K562 (cell line): ENCODE results near the gene C1RL. TPM values are rescaled to one million over a fixed set of nuclear protein-coding genes. Genes with fewer than 3 reads are reported as not detected.

ENCODE experiments used
- CTCF ChIP-seq, 3 experiments: IDR thresholded peaks in 2 of 3; conservative IDR thresholded peaks in 1 of 3; 2 replicates each; pipeline ENCODE4 v1.5.1; 2011 to 2012; ENCODE audit warnings: low read length in 3 of 3, mild to moderate bottlenecking in 3 of 3, control low read depth in 2 of 3, improper control_type of control experiment in 1 of 3, inconsistent platforms in 1 of 3, low read depth in 1 of 3, mixed read lengths in 1 of 3, moderate library complexity in 1 of 3; ENCODE audit not compliant: insufficient read depth in 2 of 3
- EGR1 ChIP-seq: fragments of 450-650 bp; conservative IDR thresholded peaks from 2 replicates; pipeline ENCODE4 v1.6.1; 2017; ENCODE audit warnings: mild to moderate bottlenecking
- FOXM1 ChIP-seq, 2 experiments: fragments of 450-650 bp in 1 of 2; sonication (generic) in 1 of 2; formaldehyde crosslinking in 1 of 2; IDR thresholded peaks; 2 replicates each; pipeline versions ENCODE4 v1.6.1 to v1.9.0; 2017 to 2022; ENCODE audit warnings: low read depth in 2 of 2, mild to moderate bottlenecking in 2 of 2, missing genetic modification reagents in 1 of 2, moderate library complexity in 1 of 2
- KLF1 ChIP-seq: fragments of 450-650 bp; IDR thresholded peaks from 2 replicates; pipeline ENCODE4 v1.6.1; 2016; ENCODE audit warnings: missing genetic modification characterization, missing compliant biosample characterization
- MITF ChIP-seq: IDR thresholded peaks from 2 replicates; pipeline ENCODE4 v1.6.1; 2014; ENCODE audit warnings: antibody characterized with exemption
- NONO ChIP-seq, 2 experiments: fragments of 200-400 bp in 1 of 2; fragments of 450-650 bp in 1 of 2; formaldehyde crosslinking in 1 of 2; IDR thresholded peaks; 2 replicates each; pipeline ENCODE4 v1.6.1; 2017; ENCODE audit warnings: low read depth in 2 of 2, mild to moderate bottlenecking in 2 of 2, moderate library complexity in 2 of 2, low read length in 1 of 2
- PCBP2 ChIP-seq: fragments of 200-400 bp; formaldehyde crosslinking; IDR thresholded peaks from 2 replicates; pipeline ENCODE4 v1.6.1; 2018; ENCODE audit warnings: low read length, low read depth, mild to moderate bottlenecking, moderate library complexity; ENCODE audit not compliant: poor library complexity, severe bottlenecking
- SAFB2 ChIP-seq: fragments of 200-400 bp; formaldehyde crosslinking; IDR thresholded peaks from 2 replicates; pipeline ENCODE4 v1.6.1; 2018; ENCODE audit warnings: borderline replicate concordance, low read length, low read depth, moderate library complexity; ENCODE audit not compliant: severe bottlenecking
- TEAD2 ChIP-seq: fragments of 450-650 bp; IDR thresholded peaks from 2 replicates; pipeline ENCODE4 v1.6.1; 2016; ENCODE audit warnings: missing genetic modification characterization, control low read depth, missing compliant biosample characterization
- ZNF436 ChIP-seq: fragments of 250-450, 450-650 bp; sonication (Bioruptor Pico); formaldehyde crosslinking; IDR thresholded peaks from 2 replicates; pipeline ENCODE4 v1.7.0; 2020; ENCODE audit warnings: mild to moderate bottlenecking
- ZNF696 ChIP-seq: fragments of 250-450 bp; sonication (Bioruptor Pico); conservative IDR thresholded peaks from 2 replicates; pipeline ENCODE4 v1.4.0; 2020; ENCODE audit warnings: mild to moderate bottlenecking, moderate library complexity
- polyA plus RNA-seq, 8 experiments: library from polyadenylated mRNA; depleted of rRNA in 4 of 8; stranded (reverse) in 5 of 8; unstranded in 3 of 8; fragments of >200 nt; fragmentation: Nextera tagmentation in 2 of 8; fragmentation: Illumina TruSeq in 1 of 8; extraction: Ambion mirVana in 2 of 8; extraction: Trizol in 1 of 8; gene quantifications; 2 replicates each; pipeline versions ENCODE4 v1.2.1 to v1.2.3, GENCODE V29; 2011 to 2014; ENCODE audit warnings: inconsistent platforms in 1 of 8, missing spikeins in 1 of 8
- total RNA-seq, 7 experiments: library from RNA; depleted of rRNA in 6 of 7; stranded (reverse); fragments of >200 nt in 6 of 7; fragmentation: Illumina TruSeq in 2 of 7; extraction: Trizol in 2 of 7; gene quantifications; 2 replicates each; pipeline versions ENCODE4 v1.2.1 to v1.2.3, GENCODE V29; 2011 to 2021; ENCODE audit warnings: low replicate concordance in 1 of 7
- TF ChIP-seq, protein P1 (sequence below): sonication (generic); formaldehyde crosslinking; IDR thresholded peaks from 2 replicates; pipeline ENCODE4 v1.8.0; 2023; ENCODE audit warnings: missing genetic modification reagents, mild to moderate bottlenecking, borderline replicate concordance
- TF ChIP-seq, protein P2 (sequence below): fragments of 450-650 bp; formaldehyde crosslinking; IDR thresholded peaks from 2 replicates; pipeline ENCODE4 v1.4.0; 2020; ENCODE audit warnings: mild to moderate bottlenecking, mixed read lengths

Gene C1RL
- total and polyA plus RNA-seq, 9 of the 15 experiments (the other 6 are each of a cell fraction or from before 2014, with no cell fraction given): 1.4 to 10.7 (median 8.0) TPM

GRCh38 chr12:7058163-7058845 is 50.7 kb downstream of the C1RL start (continued):
- TF ChIP-seq, protein P1, sequence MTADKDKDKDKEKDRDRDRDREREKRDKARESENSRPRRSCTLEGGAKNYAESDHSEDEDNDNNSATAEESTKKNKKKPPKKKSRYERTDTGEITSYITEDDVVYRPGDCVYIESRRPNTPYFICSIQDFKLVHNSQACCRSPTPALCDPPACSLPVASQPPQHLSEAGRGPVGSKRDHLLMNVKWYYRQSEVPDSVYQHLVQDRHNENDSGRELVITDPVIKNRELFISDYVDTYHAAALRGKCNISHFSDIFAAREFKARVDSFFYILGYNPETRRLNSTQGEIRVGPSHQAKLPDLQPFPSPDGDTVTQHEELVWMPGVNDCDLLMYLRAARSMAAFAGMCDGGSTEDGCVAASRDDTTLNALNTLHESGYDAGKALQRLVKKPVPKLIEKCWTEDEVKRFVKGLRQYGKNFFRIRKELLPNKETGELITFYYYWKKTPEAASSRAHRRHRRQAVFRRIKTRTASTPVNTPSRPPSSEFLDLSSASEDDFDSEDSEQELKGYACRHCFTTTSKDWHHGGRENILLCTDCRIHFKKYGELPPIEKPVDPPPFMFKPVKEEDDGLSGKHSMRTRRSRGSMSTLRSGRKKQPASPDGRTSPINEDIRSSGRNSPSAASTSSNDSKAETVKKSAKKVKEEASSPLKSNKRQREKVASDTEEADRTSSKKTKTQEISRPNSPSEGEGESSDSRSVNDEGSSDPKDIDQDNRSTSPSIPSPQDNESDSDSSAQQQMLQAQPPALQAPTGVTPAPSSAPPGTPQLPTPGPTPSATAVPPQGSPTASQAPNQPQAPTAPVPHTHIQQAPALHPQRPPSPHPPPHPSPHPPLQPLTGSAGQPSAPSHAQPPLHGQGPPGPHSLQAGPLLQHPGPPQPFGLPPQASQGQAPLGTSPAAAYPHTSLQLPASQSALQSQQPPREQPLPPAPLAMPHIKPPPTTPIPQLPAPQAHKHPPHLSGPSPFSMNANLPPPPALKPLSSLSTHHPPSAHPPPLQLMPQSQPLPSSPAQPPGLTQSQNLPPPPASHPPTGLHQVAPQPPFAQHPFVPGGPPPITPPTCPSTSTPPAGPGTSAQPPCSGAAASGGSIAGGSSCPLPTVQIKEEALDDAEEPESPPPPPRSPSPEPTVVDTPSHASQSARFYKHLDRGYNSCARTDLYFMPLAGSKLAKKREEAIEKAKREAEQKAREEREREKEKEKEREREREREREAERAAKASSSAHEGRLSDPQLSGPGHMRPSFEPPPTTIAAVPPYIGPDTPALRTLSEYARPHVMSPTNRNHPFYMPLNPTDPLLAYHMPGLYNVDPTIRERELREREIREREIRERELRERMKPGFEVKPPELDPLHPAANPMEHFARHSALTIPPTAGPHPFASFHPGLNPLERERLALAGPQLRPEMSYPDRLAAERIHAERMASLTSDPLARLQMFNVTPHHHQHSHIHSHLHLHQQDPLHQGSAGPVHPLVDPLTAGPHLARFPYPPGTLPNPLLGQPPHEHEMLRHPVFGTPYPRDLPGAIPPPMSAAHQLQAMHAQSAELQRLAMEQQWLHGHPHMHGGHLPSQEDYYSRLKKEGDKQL (CRISPR knock-in tag): no peak
- TF ChIP-seq MITF (peak; percentile 79), SAFB2 (no peak), KLF1 (no peak), ZNF696 (CRISPR knock-in tag) (no peak), ZNF436 (no peak), NONO (IDR thresholded peaks at IDR 0.05; ENCODE audit: low read depth in 2 of 2, low read length in 1 of 2) (no peak), FOXM1 (IDR thresholded peaks at IDR 0.05; ENCODE audit: low read depth) (no peak), FOXM1 (CRISPR knock-in tag; IDR thresholded peaks at IDR 0.05; ENCODE audit: low read depth) (no peak), CTCF (IDR thresholded peaks at IDR 0.05 in 2 of 3, conservative IDR thresholded peaks at IDR 0.05 in 1 of 3; ENCODE audit: insufficient read depth in 2 of 3, low read depth in 1 of 3, low read length in 3 of 3) (no peak), EGR1 (no peak), TEAD2 (tag) (0 out of 2 replicates have a peak, but pooled peaks have one; percentile 12), PCBP2 (no peak)
- TF ChIP-seq, protein P2, sequence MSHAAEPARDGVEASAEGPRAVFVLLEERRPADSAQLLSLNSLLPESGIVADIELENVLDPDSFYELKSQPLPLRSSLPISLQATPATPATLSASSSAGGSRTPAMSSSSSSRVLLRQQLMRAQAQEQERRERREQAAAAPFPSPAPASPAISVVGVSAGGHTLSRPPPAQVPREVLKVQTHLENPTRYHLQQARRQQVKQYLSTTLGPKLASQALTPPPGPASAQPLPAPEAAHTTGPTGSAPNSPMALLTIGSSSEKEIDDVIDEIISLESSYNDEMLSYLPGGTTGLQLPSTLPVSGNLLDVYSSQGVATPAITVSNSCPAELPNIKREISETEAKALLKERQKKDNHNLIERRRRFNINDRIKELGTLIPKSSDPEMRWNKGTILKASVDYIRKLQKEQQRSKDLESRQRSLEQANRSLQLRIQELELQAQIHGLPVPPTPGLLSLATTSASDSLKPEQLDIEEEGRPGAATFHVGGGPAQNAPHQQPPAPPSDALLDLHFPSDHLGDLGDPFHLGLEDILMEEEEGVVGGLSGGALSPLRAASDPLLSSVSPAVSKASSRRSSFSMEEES (CRISPR knock-in tag): no peak
